Prostate gland (tissue), 2 donors: ENCODE data around the gene TAF11L14. TPM values are rescaled to one million over a fixed set of nuclear protein-coding genes. Genes with fewer than 3 reads are reported as not detected.
"Not testable (repeated sequence)": the region's sequence is repeated elsewhere in the genome, so short reads cannot be mapped to it uniquely, and the experiment has no call there.

Experiments used
- DNase-seq: peaks from one replicate; pipeline ENCODE4 v3.0.0-alpha.2; 2019; ENCODE audit warnings: low spot score
- H3K27ac ChIP-seq, 2 donors: fragments of 200-600 bp; sonication (generic); 2 replicates each; pipeline ENCODE4 v1.5.1; 2017 to 2019
- H3K27me3 ChIP-seq: fragments of 200-600 bp; sonication (generic); replicated peaks from 2 replicates; pipeline ENCODE4 v1.5.1; 2019; ENCODE audit not compliant: insufficient read depth
- H3K36me3 ChIP-seq, 2 donors: fragments of 200-600 bp; sonication (generic); 1 replicate in 1 of 2; 2 replicates in 1 of 2; pipeline versions ENCODE4 v1.5.1 to v1.8.1; 2017 to 2019
- H3K4me1 ChIP-seq: fragments of 200-600 bp; sonication (generic); replicated peaks from 2 replicates; pipeline ENCODE4 v1.5.1; 2019
- H3K4me3 ChIP-seq, 2 donors: fragments of 200-600 bp; sonication (generic); 2 replicates each; pipeline ENCODE4 v1.5.1; 2017 to 2019
- H3K9me3 ChIP-seq: fragments of 200-600 bp; sonication (generic); 2 replicates; pipeline ENCODE4 v1.5.1; 2017
- CTCF ChIP-seq, 4 experiments: fragments of 200-600 bp in 2 of 4; fragments of 450-650 bp in 2 of 4; sonication (generic) in 2 of 4; IDR thresholded peaks; 1 replicate in 3 of 4; 2 replicates in 1 of 4; pipeline ENCODE4 v1.5.1; 2016 to 2019; ENCODE audit warnings: antibody characterized with exemption in 4 of 4, mild to moderate bottlenecking in 2 of 4, moderate library complexity in 2 of 4
- POLR2A ChIP-seq: fragments of 450-650 bp; IDR thresholded peaks from one replicate; pipeline ENCODE4 v1.6.1; 2016; ENCODE audit warnings: antibody characterized with exemption, mild to moderate bottlenecking
- POLR2AphosphoS5 ChIP-seq: sonication (generic); formaldehyde crosslinking; IDR thresholded peaks from one replicate; pipeline ENCODE4 v1.6.1; 2017; ENCODE audit warnings: antibody characterized with exemption
- WGBS: methylation state at CpG from one replicate; pipeline ENCODE4 v1.1.5; 2018; 5-methylcytosine and 5-hydroxymethylcytosine counted together
- intact Hi-C: fragments of 100-400 bp; cut with DNase I; formaldehyde crosslinking; loops from one replicate; pipeline ENCODE4 v1.14.2; 2022
- total RNA-seq, 2 donors: library from RNA; depleted of rRNA; stranded (reverse); fragments of >200 nt; gene quantifications; one replicate each; pipeline ENCODE4 v1.1.0, GENCODE V29; 2016

TAF11L14 gene
- total RNA-seq, 2 donors from 2014 or later, result not detected

GRCh38 chr5:17614872-17615605 lies 19.2 kb upstream of the TAF11L14 start:
- TF ChIP-seq CTCF (IDR thresholded peaks at IDR 0.05) (no peak), POLR2A (no peak), POLR2AphosphoS5 (no peak)
- no peak overlapping the region for H3K4me3 ChIP-seq
- DNase-seq, result no peak
- no peaks in the 10 kb centered on the region for H3K27me3 ChIP-seq
- H3K27ac ChIP-seq, result no peak overlapping the region
- WGBS, result 90% methylated on average over 17 of the region's 17 CpGs
- no peaks in the 10 kb centered on the region for H3K36me3 ChIP-seq
- intact Hi-C loops, result no loop called here
- no peaks in the 10 kb centered on the region for H3K9me3 ChIP-seq
- no peaks in the 10 kb centered on the region for H3K4me1 ChIP-seq

GRCh38 chr5:17619354-17619753 lies 14.9 kb upstream of the TAF11L14 start:
- no peak for TF ChIP-seq POLR2A
- no peak for TF ChIP-seq POLR2AphosphoS5
- TF ChIP-seq CTCF (IDR thresholded peaks at IDR 0.05), result no peak
- Histone ChIP-seq H3K27me3 (no peaks in the 10 kb centered on the region), H3K4me1 (no peaks in the 10 kb centered on the region), H3K27ac (no peak overlapping the region), H3K4me3 (no peak overlapping the region), H3K9me3 (no peaks in the 10 kb centered on the region), H3K36me3 (no peaks in the 10 kb centered on the region)
- WGBS, result 81% methylated on average over 3 of the region's 3 CpGs
- no peak for DNase-seq
- intact Hi-C loops, result no loop called here

GRCh38 chr5:17620627-17621026 lies 13.6 kb upstream of the TAF11L14 start:
- Histone ChIP-seq H3K9me3 (no peaks in the 10 kb centered on the region), H3K27ac (no peak overlapping the region), H3K4me3 (no peak overlapping the region), H3K4me1 (no peaks in the 10 kb centered on the region), H3K36me3 (no peaks in the 10 kb centered on the region), H3K27me3 (no peaks in the 10 kb centered on the region)
- TF ChIP-seq POLR2A (no peak), CTCF (IDR thresholded peaks at IDR 0.05) (no peak), POLR2AphosphoS5 (no peak)
- DNase-seq, result no peak
- intact Hi-C loops, result no loop called here
- 86% methylated on average over 13 of the region's 17 CpGs for WGBS

- no peak for TF ChIP-seq POLR2AphosphoS5
- no peak for TF ChIP-seq POLR2A
- no peak for DNase-seq
- Histone ChIP-seq H3K36me3 (no peaks in the 10 kb centered on the region), H3K4me1 (no peaks in the 10 kb centered on the region), H3K27me3 (no peaks in the 10 kb centered on the region), H3K27ac (no peak overlapping the region), H3K9me3 (no peaks in the 10 kb centered on the region), H3K4me3 (no peak overlapping the region)
- intact Hi-C loops, result no loop called here
- WGBS, result 94% methylated on average over 11 of the region's 11 CpGs
Measured at GRCh38 chr5:17625686-17626085, 8.6 kb upstream of the TAF11L14 start.

GRCh38 chr5:17631788-17632187 lies 2.5 kb upstream of the TAF11L14 start, which contains the start of gene TAF11L13:
Gene TAF11L13 (plus strand): TSS chr5:17632088.
- H3K4me3 ChIP-seq, H3K36me3 ChIP-seq, intact Hi-C loops, H3K9me3 ChIP-seq, DNase-seq, H3K27ac ChIP-seq, H3K4me1 ChIP-seq, H3K27me3 ChIP-seq: not testable (repeated sequence)
- WGBS, result 82% methylated on average over 5 of the region's 12 CpGs

- not testable (repeated sequence) for H3K27ac ChIP-seq
- 96% methylated on average over 10 of the region's 10 CpGs for WGBS
Measured at GRCh38 chr5:17649232-17649631, 15.0 kb downstream of the TAF11L14 start.

GRCh38 chr5:17655201-17655759 lies 21.0 kb downstream of the TAF11L14 start:
- intact Hi-C loops, DNase-seq, H3K27ac ChIP-seq, H3K36me3 ChIP-seq, H3K27me3 ChIP-seq, H3K4me3 ChIP-seq, H3K4me1 ChIP-seq, H3K9me3 ChIP-seq: not testable (repeated sequence)
- 98% methylated on average over 27 of the region's 32 CpGs for WGBS

More at GRCh38 chr5:17649232-17649631, 15.0 kb downstream of the TAF11L14 start:
- intact Hi-C loops, DNase-seq, H3K36me3 ChIP-seq, H3K9me3 ChIP-seq, H3K27me3 ChIP-seq, H3K4me3 ChIP-seq, H3K4me1 ChIP-seq: not testable (repeated sequence)
